Measurements from ENCODE around the gene CUL9.

DNA sequence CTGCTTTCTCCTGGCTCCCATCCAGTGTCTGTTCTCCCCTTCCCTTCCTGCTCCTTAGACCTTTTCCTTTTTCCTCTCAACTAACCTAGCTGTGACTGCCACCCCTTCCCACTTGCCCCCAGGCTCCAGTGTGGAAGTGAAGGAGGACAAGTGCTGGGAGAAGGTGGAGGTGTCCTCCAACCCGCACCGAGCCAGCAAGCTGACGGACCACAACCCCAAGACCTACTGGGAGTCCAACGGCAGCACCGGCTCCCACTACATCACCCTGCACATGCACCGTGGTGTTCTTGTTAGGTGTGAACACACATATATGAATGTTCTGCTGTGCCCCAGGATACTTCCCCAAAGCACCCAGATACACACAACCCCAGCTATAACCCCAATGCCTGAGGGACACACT lies 18.5 kb downstream of the CUL9 start:
- TF ChIP-seq, protein P1, sequence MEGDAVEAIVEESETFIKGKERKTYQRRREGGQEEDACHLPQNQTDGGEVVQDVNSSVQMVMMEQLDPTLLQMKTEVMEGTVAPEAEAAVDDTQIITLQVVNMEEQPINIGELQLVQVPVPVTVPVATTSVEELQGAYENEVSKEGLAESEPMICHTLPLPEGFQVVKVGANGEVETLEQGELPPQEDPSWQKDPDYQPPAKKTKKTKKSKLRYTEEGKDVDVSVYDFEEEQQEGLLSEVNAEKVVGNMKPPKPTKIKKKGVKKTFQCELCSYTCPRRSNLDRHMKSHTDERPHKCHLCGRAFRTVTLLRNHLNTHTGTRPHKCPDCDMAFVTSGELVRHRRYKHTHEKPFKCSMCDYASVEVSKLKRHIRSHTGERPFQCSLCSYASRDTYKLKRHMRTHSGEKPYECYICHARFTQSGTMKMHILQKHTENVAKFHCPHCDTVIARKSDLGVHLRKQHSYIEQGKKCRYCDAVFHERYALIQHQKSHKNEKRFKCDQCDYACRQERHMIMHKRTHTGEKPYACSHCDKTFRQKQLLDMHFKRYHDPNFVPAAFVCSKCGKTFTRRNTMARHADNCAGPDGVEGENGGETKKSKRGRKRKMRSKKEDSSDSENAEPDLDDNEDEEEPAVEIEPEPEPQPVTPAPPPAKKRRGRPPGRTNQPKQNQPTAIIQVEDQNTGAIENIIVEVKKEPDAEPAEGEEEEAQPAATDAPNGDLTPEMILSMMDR (conservative IDR thresholded peaks at IDR 0.05; ENCODE audit: low read depth, low read length) = no peak
- no peak for TF ChIP-seq EZH2 (IDR thresholded peaks at IDR 0.05; ENCODE audit: low read length, unreplicated experiment)
- no peak for TF ChIP-seq EZH2phosphoT487 (IDR thresholded peaks at IDR 0.05; ENCODE audit: borderline replicate concordance, low read length)
